Keratinocyte (primary cell): Measurements from ENCODE around the gene TMEM38A. TPM values are rescaled to one million over a fixed set of nuclear protein-coding genes. Genes with fewer than 3 reads are reported as not detected.

Experiments
- DNase-seq: peaks from one replicate; pipeline ENCODE4 v3.0.0-alpha.2; 2011; ENCODE audit warnings: low read depth, missing footprints, low spot score
- FAIRE-seq: peaks from 2 replicates; lab custom pipeline; 2011; peaks lifted over from hg19 to GRCh38; lab: Jason Lieb, UNC
- H2AFZ ChIP-seq: 2 replicates; pipeline ENCODE4 v1.6.0; 2012; ENCODE audit warnings: low read length, control low read depth, inconsistent platforms; ENCODE audit not compliant: control insufficient read depth
- H3K27ac ChIP-seq: 2 replicates; pipeline ENCODE4 v1.5.1; 2011; ENCODE audit warnings: low read length; ENCODE audit not compliant: control insufficient read depth, insufficient read depth
- H3K27me3 ChIP-seq: 3 replicates; pipeline ENCODE4 v1.6.0; 2011; ENCODE audit warnings: low read length; ENCODE audit not compliant: control insufficient read depth, insufficient read depth; ENCODE audit errors: extremely low read depth
- H3K36me3 ChIP-seq, 2 experiments: 2 replicates in 1 of 2; 3 replicates in 1 of 2; pipeline ENCODE4 v1.5.1; 2011; ENCODE audit warnings: low read length in 2 of 2, mild to moderate bottlenecking in 1 of 2; ENCODE audit not compliant: control insufficient read depth in 2 of 2, insufficient read depth in 2 of 2; ENCODE audit errors: extremely low read depth in 1 of 2
- H3K4me1 ChIP-seq: 3 replicates; pipeline ENCODE4 v1.5.1; 2011; ENCODE audit warnings: low read length; ENCODE audit not compliant: control insufficient read depth, insufficient read depth; ENCODE audit errors: extremely low read depth
- H3K4me2 ChIP-seq: 3 replicates; pipeline ENCODE4 v1.6.0; 2011; ENCODE audit warnings: low read depth, low read length; ENCODE audit not compliant: control insufficient read depth, insufficient read depth; ENCODE audit errors: extremely low read depth
- H3K4me3 ChIP-seq, 3 experiments: fragments of 200-600 bp in 1 of 3; sonication (generic) in 1 of 3; 2 replicates in 2 of 3; 3 replicates in 1 of 3; pipeline ENCODE4 v1.5.1; 2011 to 2016; ENCODE audit warnings: low read length in 3 of 3, mild to moderate bottlenecking in 3 of 3, control low read depth in 2 of 3, inconsistent platforms in 1 of 3, low read depth in 1 of 3, mixed read lengths in 1 of 3, mixed run types in 1 of 3, moderate library complexity in 1 of 3; ENCODE audit not compliant: control insufficient read depth in 2 of 3, insufficient read depth in 2 of 3; ENCODE audit errors: extremely low read depth in 1 of 3
- H3K79me2 ChIP-seq: 2 replicates; pipeline ENCODE4 v1.6.0; 2012; ENCODE audit warnings: low read length; ENCODE audit not compliant: control insufficient read depth, insufficient read depth
- H3K9ac ChIP-seq: 3 replicates; pipeline ENCODE4 v1.6.0; 2011; ENCODE audit warnings: low read length; ENCODE audit not compliant: control insufficient read depth, insufficient read depth; ENCODE audit errors: extremely low read depth
- H3K9me1 ChIP-seq: 3 replicates; pipeline ENCODE4 v1.6.0; 2011; ENCODE audit warnings: low read length; ENCODE audit not compliant: control insufficient read depth, insufficient read depth; ENCODE audit errors: extremely low read depth
- H3K9me3 ChIP-seq: 2 replicates; pipeline ENCODE4 v1.5.1; 2012; ENCODE audit warnings: low read depth, low read length; ENCODE audit not compliant: control insufficient read depth
- H4K20me1 ChIP-seq: 3 replicates; pipeline ENCODE4 v1.6.0; 2011; ENCODE audit warnings: low read length; ENCODE audit not compliant: control insufficient read depth, insufficient read depth; ENCODE audit errors: extremely low read depth
- EZH2 ChIP-seq: IDR thresholded peaks from one replicate; pipeline ENCODE4 v1.6.1; 2012; ENCODE audit warnings: inconsistent platforms, mild to moderate bottlenecking, low read length, moderate library complexity
- dilution Hi-C: fragments of 300-500 bp; cut with MboI; formaldehyde crosslinking; loops from one replicate; pipeline ENCODE4 v1.7.0; 2020; ENCODE audit warnings: low sequenced_read_pairs; ENCODE audit not compliant: extremely low pct_ligation_motif_present
- polyA plus RNA-seq, 5 experiments: library from polyadenylated mRNA; depleted of rRNA in 3 of 5; stranded (reverse) in 3 of 5; stranded (forward) in 1 of 5; unstranded in 1 of 5; fragments of >200 nt; gene quantifications; 1 replicate in 1 of 5; 2 replicates in 3 of 5; 3 replicates in 1 of 5; pipeline versions ENCODE4 v1.2.1 to v1.2.3, GENCODE V29; 2011 to 2012; ENCODE audit warnings: missing spikeins in 2 of 5, low read depth in 1 of 5, low replicate concordance in 1 of 5
- TF ChIP-seq, protein P1 (sequence below), 3 experiments: IDR thresholded peaks in 1 of 3; conservative IDR thresholded peaks in 1 of 3; optimal IDR thresholded peaks in 1 of 3; 2 replicates in 2 of 3; 3 replicates in 1 of 3; pipeline versions ENCODE3 to v1.5.1; 2011; ENCODE audit warnings: low read length in 3 of 3, mild to moderate bottlenecking in 3 of 3, moderate library complexity in 2 of 3, control low read depth in 1 of 3, inconsistent platforms in 1 of 3; ENCODE audit not compliant: insufficient read depth in 2 of 3; ENCODE audit errors: extremely low read depth in 1 of 3

Gene TMEM38A
- polyA plus RNA-seq, 1 donor (not counting 4 experiments of a cell fraction or from before 2014, with no cell fraction given), result 2.5 TPM

- Histone ChIP-seq H3K9ac (no peak overlapping the region), H3K4me2 (no peak overlapping the region), H4K20me1 (no peaks in the 10 kb centered on the region), H3K27ac (no peak overlapping the region), H3K4me3 (no peak overlapping the region), H3K4me1 (peaks cover 3% of the 10 kb centered on the region), H2AFZ (no peak overlapping the region), H3K36me3 (peaks cover 0 to 4% of the 10 kb centered on the region in 2 experiments), H3K9me1 (no peaks in the 10 kb centered on the region), H3K27me3 (no peaks in the 10 kb centered on the region), H3K79me2 (no peaks in the 10 kb centered on the region), H3K9me3 (no peaks in the 10 kb centered on the region)
- no peak for DNase-seq
- dilution Hi-C loops, result no loop called here
- no peak for FAIRE-seq
- TF ChIP-seq, protein P1, sequence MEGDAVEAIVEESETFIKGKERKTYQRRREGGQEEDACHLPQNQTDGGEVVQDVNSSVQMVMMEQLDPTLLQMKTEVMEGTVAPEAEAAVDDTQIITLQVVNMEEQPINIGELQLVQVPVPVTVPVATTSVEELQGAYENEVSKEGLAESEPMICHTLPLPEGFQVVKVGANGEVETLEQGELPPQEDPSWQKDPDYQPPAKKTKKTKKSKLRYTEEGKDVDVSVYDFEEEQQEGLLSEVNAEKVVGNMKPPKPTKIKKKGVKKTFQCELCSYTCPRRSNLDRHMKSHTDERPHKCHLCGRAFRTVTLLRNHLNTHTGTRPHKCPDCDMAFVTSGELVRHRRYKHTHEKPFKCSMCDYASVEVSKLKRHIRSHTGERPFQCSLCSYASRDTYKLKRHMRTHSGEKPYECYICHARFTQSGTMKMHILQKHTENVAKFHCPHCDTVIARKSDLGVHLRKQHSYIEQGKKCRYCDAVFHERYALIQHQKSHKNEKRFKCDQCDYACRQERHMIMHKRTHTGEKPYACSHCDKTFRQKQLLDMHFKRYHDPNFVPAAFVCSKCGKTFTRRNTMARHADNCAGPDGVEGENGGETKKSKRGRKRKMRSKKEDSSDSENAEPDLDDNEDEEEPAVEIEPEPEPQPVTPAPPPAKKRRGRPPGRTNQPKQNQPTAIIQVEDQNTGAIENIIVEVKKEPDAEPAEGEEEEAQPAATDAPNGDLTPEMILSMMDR (optimal IDR thresholded peaks at IDR 0.05 in 1 of 3, IDR thresholded peaks at IDR 0.05 in 1 of 3, conservative IDR thresholded peaks at IDR 0.05 in 1 of 3; ENCODE audit: extremely low read depth in 1 of 3, insufficient read depth in 2 of 3, low read length in 3 of 3), result no peak
- TF ChIP-seq EZH2, result no peak
Measured at GRCh38 chr19:16678498-16678897, 17.6 kb downstream of the TMEM38A start.

GRCh38 chr19:16679811-16680210, 18.9 kb downstream of the TMEM38A start:
- no peak overlapping the region for H3K4me3 ChIP-seq
- H3K9me3 ChIP-seq, result no peaks in the 10 kb centered on the region
- dilution Hi-C loops, result no loop called here
- H4K20me1 ChIP-seq, result no peaks in the 10 kb centered on the region
- no peak overlapping the region for H3K9ac ChIP-seq
- H2AFZ ChIP-seq, result no peak overlapping the region
- H3K4me2 ChIP-seq, result no peak overlapping the region
- TF ChIP-seq, protein P1 (optimal IDR thresholded peaks at IDR 0.05 in 1 of 3, IDR thresholded peaks at IDR 0.05 in 1 of 3, conservative IDR thresholded peaks at IDR 0.05 in 1 of 3; ENCODE audit: extremely low read depth in 1 of 3, insufficient read depth in 2 of 3, low read length in 3 of 3), result no peak
- TF ChIP-seq EZH2, result no peak
- H3K79me2 ChIP-seq, result no peaks in the 10 kb centered on the region
- H3K27ac ChIP-seq, result no peak overlapping the region
- FAIRE-seq, result no peak
- H3K36me3 ChIP-seq, result peaks cover 0 to 4% of the 10 kb centered on the region in 2 experiments
- DNase-seq, result no peak
- no peaks in the 10 kb centered on the region for H3K27me3 ChIP-seq
- H3K4me1 ChIP-seq, result peaks cover 3% of the 10 kb centered on the region
- H3K9me1 ChIP-seq, result no peaks in the 10 kb centered on the region
